Spleen (tissue), 7 donors: ENCODE results near the gene CCDC170.

Experiments
- POLR2AphosphoS5 ChIP-seq, 3 donors: sonication (generic); formaldehyde crosslinking; IDR thresholded peaks; one replicate each; pipeline ENCODE4 v1.5.1; 2017; ENCODE audit warnings: antibody characterized with exemption in 3 of 3
- TF ChIP-seq, protein P1 (sequence below), 11 experiments: fragments of 200-600 bp in 7 of 11; fragments of 450-650 bp in 4 of 11; sonication (generic) in 4 of 11; IDR thresholded peaks in 8 of 11; conservative IDR thresholded peaks in 3 of 11; 1 replicate in 7 of 11; 2 replicates in 4 of 11; pipeline versions ENCODE4 v1.4.0 to v1.8.0; 2016 to 2021; ENCODE audit warnings: antibody characterized with exemption in 11 of 11, inconsistent platforms in 4 of 11, mild to moderate bottlenecking in 1 of 11
- donor health status: DM: no; HTN: no; CAD: no; lungs with moderate emphysema.
- donor health status: DM: no; HTN: no; CAD: no.
- donor health status: DM: no; HTN: no; CAD: no.

DNA sequence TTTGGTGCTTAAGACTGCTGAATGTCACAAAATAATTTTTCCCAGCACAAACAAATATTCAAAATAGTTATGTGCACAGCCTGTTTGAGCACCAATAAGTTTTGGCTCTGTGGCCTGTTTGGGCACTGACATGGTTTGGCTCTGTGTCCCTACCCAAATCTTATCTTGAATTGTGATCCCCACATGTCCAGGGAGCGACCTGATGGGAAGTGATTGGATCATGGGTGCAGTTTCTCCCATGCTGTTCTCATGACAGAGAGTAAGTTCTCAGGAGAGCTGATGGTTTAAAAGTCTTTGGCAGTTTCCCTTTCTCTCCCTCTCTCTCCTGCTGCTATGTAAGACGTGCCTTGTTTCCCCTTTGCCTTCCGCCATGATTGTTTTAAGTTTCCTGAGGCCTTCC, 167.7 kb downstream of the CCDC170 start:
- TF ChIP-seq, protein P1, sequence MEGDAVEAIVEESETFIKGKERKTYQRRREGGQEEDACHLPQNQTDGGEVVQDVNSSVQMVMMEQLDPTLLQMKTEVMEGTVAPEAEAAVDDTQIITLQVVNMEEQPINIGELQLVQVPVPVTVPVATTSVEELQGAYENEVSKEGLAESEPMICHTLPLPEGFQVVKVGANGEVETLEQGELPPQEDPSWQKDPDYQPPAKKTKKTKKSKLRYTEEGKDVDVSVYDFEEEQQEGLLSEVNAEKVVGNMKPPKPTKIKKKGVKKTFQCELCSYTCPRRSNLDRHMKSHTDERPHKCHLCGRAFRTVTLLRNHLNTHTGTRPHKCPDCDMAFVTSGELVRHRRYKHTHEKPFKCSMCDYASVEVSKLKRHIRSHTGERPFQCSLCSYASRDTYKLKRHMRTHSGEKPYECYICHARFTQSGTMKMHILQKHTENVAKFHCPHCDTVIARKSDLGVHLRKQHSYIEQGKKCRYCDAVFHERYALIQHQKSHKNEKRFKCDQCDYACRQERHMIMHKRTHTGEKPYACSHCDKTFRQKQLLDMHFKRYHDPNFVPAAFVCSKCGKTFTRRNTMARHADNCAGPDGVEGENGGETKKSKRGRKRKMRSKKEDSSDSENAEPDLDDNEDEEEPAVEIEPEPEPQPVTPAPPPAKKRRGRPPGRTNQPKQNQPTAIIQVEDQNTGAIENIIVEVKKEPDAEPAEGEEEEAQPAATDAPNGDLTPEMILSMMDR (IDR thresholded peaks at IDR 0.05 in 8 of 11, conservative IDR thresholded peaks at IDR 0.05 in 3 of 11): no peak
- TF ChIP-seq POLR2AphosphoS5 (IDR thresholded peaks at IDR 0.05): no peak
